ENCODE data around the gene TBC1D22A. TPM values are rescaled to one million over a fixed set of nuclear protein-coding genes. Genes with fewer than 3 reads are reported as not detected.

TBC1D22A gene
- total and polyA plus RNA-seq, 4 experiments from 2014 or later: 20.6 to 49.2 (median 36.7) TPM

- H3K27me3 Mint-ChIP-seq: no peaks in the 10 kb centered on the region
- DNase-seq: no peak
- POLR2A ChIA-PET (ENCODE audit: partially characterized antibody): no interaction called here
- Histone ChIP-seq H3K4me1 (ENCODE audit: insufficient read depth, low read length) (no peaks in the 10 kb centered on the region), H3K36me3 (ENCODE audit: insufficient read depth, low read length) (no peaks in the 10 kb centered on the region), H3K27ac (ENCODE audit: low read depth, low read length) (no peak overlapping the region), H3K27me3 (ENCODE audit: insufficient read depth, low read length) (no peaks in the 10 kb centered on the region), H3K9me3 (ENCODE audit: control insufficient read depth in 1 of 2, low read length in 2 of 2) (peaks cover 0 to 3% of the 10 kb centered on the region in 2 donors), H3K4me3 (ENCODE audit: low read length in 2 of 2) (no peak overlapping the region)
- CTCF ChIA-PET (ENCODE audit: partially characterized antibody): no interaction called here
- H3K4me3 Mint-ChIP-seq: no peak overlapping the region
- H3K36me3 Mint-ChIP-seq: peaks cover 55 to 65% of the 10 kb centered on the region in 2 donors
- intact Hi-C loops (cut with micrococcal nuclease): no loop called here
- H3K27ac Mint-ChIP-seq: no peak overlapping the region
- peaks cover 4 to 15% (median 12%) of the 10 kb centered on the region in 4 donors for H3K4me1 Mint-ChIP-seq
- H3K9me3 Mint-ChIP-seq: peaks cover 0 to 12% (median 6%) of the 10 kb centered on the region in 8 donors
These were observed 102.6 kb downstream of the TBC1D22A start for GRCh38 chr22:46865052-46865434.

- no peaks in the 10 kb centered on the region for H3K36me3 ChIP-seq (ENCODE audit: insufficient read depth, low read length)
- no peak for DNase-seq
- no peaks in the 10 kb centered on the region for H3K27me3 ChIP-seq (ENCODE audit: insufficient read depth, low read length)
- Mint-ChIP-seq H3K36me3 (peaks cover 61 to 71% of the 10 kb centered on the region in 2 donors), H3K27me3 (no peaks in the 10 kb centered on the region), H3K9me3 (peaks cover 0 to 17% (median 10%) of the 10 kb centered on the region in 8 donors), H3K4me1 (peaks cover 4 to 15% (median 12%) of the 10 kb centered on the region in 4 donors), H3K4me3 (no peak overlapping the region), H3K27ac (no peak overlapping the region)
- ChIA-PET POLR2A (ENCODE audit: partially characterized antibody) (no interaction called here), CTCF (ENCODE audit: partially characterized antibody) (no interaction called here)
- H3K4me3 ChIP-seq (ENCODE audit: low read length in 2 of 2): no peak overlapping the region
- peaks cover 0 to 9% of the 10 kb centered on the region in 2 donors for H3K9me3 ChIP-seq (ENCODE audit: control insufficient read depth in 1 of 2, low read length in 2 of 2)
- no peak overlapping the region for H3K27ac ChIP-seq (ENCODE audit: low read depth, low read length)
- no peaks in the 10 kb centered on the region for H3K4me1 ChIP-seq (ENCODE audit: insufficient read depth, low read length)
- intact Hi-C loops (cut with micrococcal nuclease): no loop called here
These were observed 103.2 kb downstream of the TBC1D22A start for GRCh38 chr22:46865642-46866041.

DNA sequence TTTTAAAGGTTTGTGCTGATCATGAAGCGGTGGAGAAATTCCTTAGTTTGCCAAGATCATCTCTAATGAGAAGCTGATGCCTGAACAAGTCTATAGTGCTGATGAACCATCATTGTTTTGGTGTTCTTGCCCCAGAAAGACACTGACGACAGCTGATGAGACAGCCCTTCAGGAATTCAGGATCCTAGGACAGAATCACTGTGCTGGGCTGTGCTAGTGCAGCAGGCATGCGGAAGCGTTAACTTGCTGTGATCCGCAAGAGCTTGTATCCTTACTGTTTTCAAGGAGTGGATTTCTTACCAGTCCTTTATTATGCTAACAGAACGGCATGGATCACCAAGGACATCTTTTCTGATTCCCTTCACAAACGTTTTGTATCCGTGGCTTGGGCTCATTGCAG lies 104.1 kb downstream of the TBC1D22A start:
- Histone ChIP-seq H3K4me3 (ENCODE audit: low read length in 2 of 2) (no peak overlapping the region), H3K27ac (ENCODE audit: low read depth, low read length) (no peak overlapping the region), H3K4me1 (ENCODE audit: insufficient read depth, low read length) (no peaks in the 10 kb centered on the region), H3K36me3 (ENCODE audit: insufficient read depth, low read length) (no peaks in the 10 kb centered on the region), H3K9me3 (ENCODE audit: control insufficient read depth in 1 of 2, low read length in 2 of 2) (peaks cover 0 to 18% of the 10 kb centered on the region in 2 donors), H3K27me3 (ENCODE audit: insufficient read depth, low read length) (no peaks in the 10 kb centered on the region)
- ChIA-PET CTCF (ENCODE audit: partially characterized antibody) (no interaction called here), POLR2A (ENCODE audit: partially characterized antibody) (no interaction called here)
- intact Hi-C loops (cut with micrococcal nuclease): no loop called here
- H3K36me3 Mint-ChIP-seq: peaks cover 70 to 81% of the 10 kb centered on the region in 2 donors
- no peaks in the 10 kb centered on the region for H3K27me3 Mint-ChIP-seq
- peaks cover 0 to 26% (median 19%) of the 10 kb centered on the region in 8 donors for H3K9me3 Mint-ChIP-seq
- no peak for DNase-seq
- no peak overlapping the region for H3K4me3 Mint-ChIP-seq
- H3K4me1 Mint-ChIP-seq: peaks cover 4 to 13% (median 11%) of the 10 kb centered on the region in 4 donors
- peak overlapping the region in 1 of 7 donors; percentile 22 for H3K27ac Mint-ChIP-seq

GRCh38 chr22:46867106-46867505 lies 104.7 kb downstream of the TBC1D22A start:
- H3K27ac Mint-ChIP-seq: no peak overlapping the region
- peaks cover 0 to 18% of the 10 kb centered on the region in 2 donors for H3K9me3 ChIP-seq (ENCODE audit: control insufficient read depth in 1 of 2, low read length in 2 of 2)
- no peaks in the 10 kb centered on the region for H3K36me3 ChIP-seq (ENCODE audit: insufficient read depth, low read length)
- POLR2A ChIA-PET (ENCODE audit: partially characterized antibody): no interaction called here
- H3K27me3 ChIP-seq (ENCODE audit: insufficient read depth, low read length): no peaks in the 10 kb centered on the region
- no peak for DNase-seq
- intact Hi-C loops (cut with micrococcal nuclease): no loop called here
- no peak overlapping the region for H3K4me3 ChIP-seq (ENCODE audit: low read length in 2 of 2)
- H3K4me3 Mint-ChIP-seq: no peak overlapping the region
- H3K36me3 Mint-ChIP-seq: peaks cover 70 to 82% of the 10 kb centered on the region in 2 donors
- H3K9me3 Mint-ChIP-seq: peaks cover 0 to 29% (median 23%) of the 10 kb centered on the region in 8 donors
- peaks cover 2 to 10% (median 7%) of the 10 kb centered on the region in 4 donors for H3K4me1 Mint-ChIP-seq
- H3K27ac ChIP-seq (ENCODE audit: low read depth, low read length): no peak overlapping the region
- H3K27me3 Mint-ChIP-seq: no peaks in the 10 kb centered on the region
- no peaks in the 10 kb centered on the region for H3K4me1 ChIP-seq (ENCODE audit: insufficient read depth, low read length)
- CTCF ChIA-PET (ENCODE audit: partially characterized antibody): no interaction called here

- POLR2A ChIA-PET (ENCODE audit: partially characterized antibody): no interaction called here
- no peak overlapping the region for H3K27ac ChIP-seq (ENCODE audit: low read depth, low read length)
- H3K9me3 ChIP-seq (ENCODE audit: control insufficient read depth in 1 of 2, low read length in 2 of 2): peaks cover 0 to 24% of the 10 kb centered on the region in 2 donors
- peaks cover 10 to 17% (median 15%) of the 10 kb centered on the region in 4 donors for H3K4me1 Mint-ChIP-seq
- H3K27ac Mint-ChIP-seq: no peak overlapping the region
- H3K36me3 ChIP-seq (ENCODE audit: insufficient read depth, low read length): no peaks in the 10 kb centered on the region
- DNase-seq: no peak
- no peaks in the 10 kb centered on the region for H3K27me3 ChIP-seq (ENCODE audit: insufficient read depth, low read length)
- intact Hi-C loops (cut with micrococcal nuclease): no loop called here
- no peak overlapping the region for H3K4me3 ChIP-seq (ENCODE audit: low read length in 2 of 2)
- peaks cover 0 to 36% (median 28%) of the 10 kb centered on the region in 8 donors for H3K9me3 Mint-ChIP-seq
- CTCF ChIA-PET (ENCODE audit: partially characterized antibody): no interaction called here
- H3K4me3 Mint-ChIP-seq: no peak overlapping the region
- H3K4me1 ChIP-seq (ENCODE audit: insufficient read depth, low read length): no peaks in the 10 kb centered on the region
- H3K36me3 Mint-ChIP-seq: peaks cover 60 to 83% of the 10 kb centered on the region in 2 donors
- H3K27me3 Mint-ChIP-seq: no peaks in the 10 kb centered on the region
These were observed 106.9 kb downstream of the TBC1D22A start for GRCh38 chr22:46869329-46869728.

GRCh38 chr22:46869831-46870441 lies 107.5 kb downstream of the TBC1D22A start:
- Histone ChIP-seq H3K4me1 (ENCODE audit: insufficient read depth, low read length) (no peaks in the 10 kb centered on the region), H3K4me3 (ENCODE audit: low read length in 2 of 2) (no peak overlapping the region), H3K9me3 (ENCODE audit: control insufficient read depth in 1 of 2, low read length in 2 of 2) (peaks cover 0 to 24% of the 10 kb centered on the region in 2 donors), H3K27me3 (ENCODE audit: insufficient read depth, low read length) (no peaks in the 10 kb centered on the region), H3K27ac (ENCODE audit: low read depth, low read length) (no peak overlapping the region), H3K36me3 (ENCODE audit: insufficient read depth, low read length) (no peaks in the 10 kb centered on the region)
- ChIA-PET CTCF (ENCODE audit: partially characterized antibody) (no interaction called here), POLR2A (ENCODE audit: partially characterized antibody) (no interaction called here)
- H3K9me3 Mint-ChIP-seq: peaks cover 0 to 36% (median 28%) of the 10 kb centered on the region in 8 donors
- H3K27me3 Mint-ChIP-seq: no peaks in the 10 kb centered on the region
- peaks cover 57 to 77% of the 10 kb centered on the region in 2 donors for H3K36me3 Mint-ChIP-seq
- intact Hi-C loops (cut with micrococcal nuclease): no loop called here
- no peak overlapping the region for H3K4me3 Mint-ChIP-seq
- peaks cover 10 to 21% (median 14%) of the 10 kb centered on the region in 4 donors for H3K4me1 Mint-ChIP-seq
- H3K27ac Mint-ChIP-seq: no peak overlapping the region
- DNase-seq: no peak

- DNase-seq: no peak
- intact Hi-C loops (cut with micrococcal nuclease): no loop called here
- Mint-ChIP-seq H3K36me3 (peaks cover 47 to 60% of the 10 kb centered on the region in 2 donors), H3K27me3 (no peaks in the 10 kb centered on the region), H3K27ac (no peak overlapping the region), H3K4me3 (no peak overlapping the region), H3K9me3 (peaks cover 0 to 36% (median 28%) of the 10 kb centered on the region in 8 donors), H3K4me1 (peaks cover 9 to 32% (median 13%) of the 10 kb centered on the region in 4 donors)
- no peak overlapping the region for H3K27ac ChIP-seq (ENCODE audit: low read depth, low read length)
- no peaks in the 10 kb centered on the region for H3K27me3 ChIP-seq (ENCODE audit: insufficient read depth, low read length)
- ChIA-PET CTCF (ENCODE audit: partially characterized antibody) (no interaction called here), POLR2A (ENCODE audit: partially characterized antibody) (no interaction called here)
- peaks cover 0 to 24% of the 10 kb centered on the region in 2 donors for H3K9me3 ChIP-seq (ENCODE audit: control insufficient read depth in 1 of 2, low read length in 2 of 2)
- H3K4me1 ChIP-seq (ENCODE audit: insufficient read depth, low read length): no peaks in the 10 kb centered on the region
- no peak overlapping the region for H3K4me3 ChIP-seq (ENCODE audit: low read length in 2 of 2)
- no peaks in the 10 kb centered on the region for H3K36me3 ChIP-seq (ENCODE audit: insufficient read depth, low read length)
These were observed 109.4 kb downstream of the TBC1D22A start for GRCh38 chr22:46871826-46872225.

All from CD4-positive, alpha-beta memory T cell (primary cell).